ENCODE results near the gene N4BP2L1. TPM values are rescaled to one million over a fixed set of nuclear protein-coding genes. Genes with fewer than 3 reads are reported as not detected.

N4BP2L1 gene
- total RNA-seq, 1 donor from 2014 or later, result 1.2 TPM

GRCh38 chr13:32438871-32439270 is 10.9 kb upstream of the N4BP2L1 start:
- H3K27me3 Mint-ChIP-seq (ENCODE audit: insufficient read depth, low read depth), result no peaks in the 10 kb centered on the region
- no peak for TF ChIP-seq EZH2 (IDR thresholded peaks at IDR 0.05)
- Histone ChIP-seq H3K4me1 (no peaks in the 10 kb centered on the region), H3K79me2 (ENCODE audit: low read depth) (no peaks in the 10 kb centered on the region), H3K4me3 (no peak overlapping the region), H3K9me3 (ENCODE audit: low read depth) (no peaks in the 10 kb centered on the region), H4K20me1 (ENCODE audit: low read depth) (no peaks in the 10 kb centered on the region), H3K36me3 (no peaks in the 10 kb centered on the region), H3K27ac (no peak overlapping the region), H2AFZ (replicated peaks) (no peak overlapping the region), H3K9ac (no peak overlapping the region), H3K27me3 (no peaks in the 10 kb centered on the region), H3F3A (ENCODE audit: low read depth) (no peaks in the 10 kb centered on the region), H3K4me2 (no peak overlapping the region)
- H3K4me3 Mint-ChIP-seq, result no peak overlapping the region
- no peaks in the 10 kb centered on the region for H3K9me3 Mint-ChIP-seq
- H3K36me3 Mint-ChIP-seq, result peaks cover 3% of the 10 kb centered on the region
- DNase-seq (ENCODE audit: low spot score), result no peak
- H3K27ac Mint-ChIP-seq, result no peak overlapping the region
- H3K4me1 Mint-ChIP-seq, result no peaks in the 10 kb centered on the region

DNA sequence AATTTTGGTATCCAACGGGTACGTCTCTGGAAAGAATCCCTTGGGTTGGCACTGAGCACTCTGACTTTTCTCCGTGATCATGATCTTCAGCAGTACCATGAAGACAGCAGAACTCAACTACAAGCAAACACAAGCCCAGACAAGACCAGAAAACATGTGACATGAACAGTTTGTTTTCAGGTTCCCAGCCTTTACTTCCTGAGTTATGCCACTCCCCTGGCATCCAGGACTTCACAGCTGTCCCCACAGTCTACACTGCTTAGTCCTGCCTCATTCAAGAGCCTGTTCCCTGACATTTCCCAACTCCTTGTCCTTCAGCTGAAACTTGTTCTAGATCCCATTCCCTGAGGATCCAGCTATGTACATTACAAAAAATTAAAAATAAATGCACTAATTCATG is 4.9 kb upstream of the N4BP2L1 start:
- H3K27ac ChIP-seq, result no peak overlapping the region
- H3K9me3 ChIP-seq (ENCODE audit: low read depth), result no peaks in the 10 kb centered on the region
- no peaks in the 10 kb centered on the region for H3K36me3 ChIP-seq
- H3K4me1 ChIP-seq, result peaks cover 7% of the 10 kb centered on the region
- H3K79me2 ChIP-seq (ENCODE audit: low read depth), result no peaks in the 10 kb centered on the region
- H4K20me1 ChIP-seq (ENCODE audit: low read depth), result no peaks in the 10 kb centered on the region
- H3F3A ChIP-seq (ENCODE audit: low read depth), result peaks cover 9% of the 10 kb centered on the region
- no peak for DNase-seq (ENCODE audit: low spot score)
- no peak overlapping the region for H2AFZ ChIP-seq (replicated peaks)
- H3K27me3 ChIP-seq, result peaks cover 17% of the 10 kb centered on the region
- no peak overlapping the region for H3K9ac ChIP-seq
- peaks cover 4% of the 10 kb centered on the region for H3K27me3 Mint-ChIP-seq (ENCODE audit: insufficient read depth, low read depth)
- no peaks in the 10 kb centered on the region for H3K9me3 Mint-ChIP-seq
- peaks cover 6% of the 10 kb centered on the region for H3K4me1 Mint-ChIP-seq
- no peak overlapping the region for H3K4me3 Mint-ChIP-seq
- no peak overlapping the region for H3K4me2 ChIP-seq
- no peak overlapping the region for H3K27ac Mint-ChIP-seq
- no peaks in the 10 kb centered on the region for H3K36me3 Mint-ChIP-seq
- TF ChIP-seq CTCF (IDR thresholded peaks at IDR 0.05) (no peak), EZH2phosphoT487 (IDR thresholded peaks at IDR 0.05) (no peak), EZH2 (IDR thresholded peaks at IDR 0.05) (no peak)
- no peak overlapping the region for H3K4me3 ChIP-seq

DNA sequence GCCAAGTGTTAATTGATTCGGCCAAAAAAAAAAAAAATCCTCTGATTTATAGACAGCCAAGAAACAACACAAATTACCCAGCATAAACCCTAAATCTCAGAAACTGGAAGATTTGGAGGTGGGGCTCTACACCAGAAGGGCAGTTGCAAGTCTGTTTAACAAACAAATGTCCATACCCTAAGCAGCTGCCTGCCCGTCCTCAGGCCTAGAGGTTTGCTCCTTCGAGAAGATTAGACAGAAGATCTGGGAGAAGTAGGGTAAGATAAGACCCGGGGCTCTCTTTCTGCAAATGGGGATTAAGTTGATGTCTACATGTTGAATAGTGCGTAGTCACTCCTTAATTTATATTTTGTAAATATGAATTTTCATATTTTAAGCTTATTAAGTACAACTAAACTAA is 3.4 kb upstream of the N4BP2L1 start:
- Mint-ChIP-seq H3K4me3 (no peak overlapping the region), H3K4me1 (peaks cover 9% of the 10 kb centered on the region), H3K27ac (no peak overlapping the region), H3K36me3 (no peaks in the 10 kb centered on the region), H3K9me3 (no peaks in the 10 kb centered on the region), H3K27me3 (ENCODE audit: insufficient read depth, low read depth) (peaks cover 9% of the 10 kb centered on the region)
- Histone ChIP-seq H3K4me1 (peaks cover 8% of the 10 kb centered on the region), H2AFZ (replicated peaks) (no peak overlapping the region), H4K20me1 (ENCODE audit: low read depth) (peaks cover 7% of the 10 kb centered on the region), H3K9ac (no peak overlapping the region), H3K9me3 (ENCODE audit: low read depth) (no peaks in the 10 kb centered on the region), H3K4me3 (no peak overlapping the region), H3K36me3 (no peaks in the 10 kb centered on the region), H3K27ac (no peak overlapping the region), H3K79me2 (ENCODE audit: low read depth) (no peaks in the 10 kb centered on the region), H3K27me3 (peaks cover 32% of the 10 kb centered on the region), H3K4me2 (no peak overlapping the region), H3F3A (ENCODE audit: low read depth) (peaks cover 9% of the 10 kb centered on the region)
- no peak for DNase-seq (ENCODE audit: low spot score)
- TF ChIP-seq EZH2phosphoT487 (IDR thresholded peaks at IDR 0.05) (no peak), CTCF (IDR thresholded peaks at IDR 0.05) (no peak), EZH2 (IDR thresholded peaks at IDR 0.05) (no peak)

DNA sequence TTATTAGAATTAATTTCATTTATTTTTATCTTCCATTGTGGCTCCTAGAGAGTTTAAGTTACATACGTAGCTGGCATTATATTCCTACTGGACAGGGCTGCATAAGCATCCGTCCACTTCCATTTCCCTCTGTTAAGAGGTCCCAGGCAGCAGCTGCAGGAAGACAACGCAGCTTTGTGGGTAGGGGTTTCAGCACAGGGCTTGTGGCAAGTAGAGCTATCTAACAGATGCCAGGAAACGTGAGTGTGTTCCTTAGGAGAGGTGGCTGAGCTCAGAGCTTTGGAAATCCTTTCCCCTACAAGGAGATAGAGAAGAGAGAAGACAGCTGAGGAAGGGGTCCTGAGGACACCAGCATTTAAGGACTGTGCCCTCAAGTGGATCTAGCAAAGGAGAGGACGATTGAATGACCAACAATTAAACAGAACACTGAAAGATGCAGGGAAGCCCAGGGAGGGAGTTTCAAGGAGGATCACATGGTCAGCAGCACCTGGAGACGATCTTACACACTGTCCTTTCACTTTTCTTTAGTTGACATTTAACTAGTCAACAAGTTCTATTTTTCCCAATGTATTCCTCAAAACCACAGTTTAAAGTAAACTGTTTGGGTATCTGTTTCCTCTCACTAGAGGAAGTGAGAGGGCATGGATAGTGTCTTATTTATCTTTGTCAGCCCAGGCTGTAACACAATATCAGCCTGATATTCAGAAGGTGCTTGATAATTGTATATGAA is 2.3 kb upstream of the N4BP2L1 start:
- Mint-ChIP-seq H3K27ac (no peak overlapping the region), H3K36me3 (no peaks in the 10 kb centered on the region), H3K9me3 (no peaks in the 10 kb centered on the region), H3K27me3 (ENCODE audit: insufficient read depth, low read depth) (peaks cover 17% of the 10 kb centered on the region), H3K4me1 (peaks cover 12% of the 10 kb centered on the region), H3K4me3 (no peak overlapping the region)
- peaks cover 10% of the 10 kb centered on the region for H4K20me1 ChIP-seq (ENCODE audit: low read depth)
- H3F3A ChIP-seq (ENCODE audit: low read depth), result peaks cover 9% of the 10 kb centered on the region
- H3K9me3 ChIP-seq (ENCODE audit: low read depth), result no peaks in the 10 kb centered on the region
- no peaks in the 10 kb centered on the region for H3K36me3 ChIP-seq
- H3K9ac ChIP-seq, result no peak overlapping the region
- peaks cover 8% of the 10 kb centered on the region for H3K4me1 ChIP-seq
- no peak overlapping the region for H2AFZ ChIP-seq (replicated peaks)
- peaks cover 44% of the 10 kb centered on the region for H3K27me3 ChIP-seq
- no peak overlapping the region for H3K4me2 ChIP-seq
- no peak overlapping the region for H3K27ac ChIP-seq
- no peak overlapping the region for H3K4me3 ChIP-seq
- no peak for DNase-seq (ENCODE audit: low spot score)
- TF ChIP-seq EZH2phosphoT487 (IDR thresholded peaks at IDR 0.05), result no peak
- TF ChIP-seq CTCF (IDR thresholded peaks at IDR 0.05), result no peak
- no peak for TF ChIP-seq EZH2 (IDR thresholded peaks at IDR 0.05)
- no peaks in the 10 kb centered on the region for H3K79me2 ChIP-seq (ENCODE audit: low read depth)

Measured in neural progenitor cell (in vitro differentiated cells).